WERI-Rb-1 (cell line): Measurements from ENCODE around the gene MGAT2.

Source experiments
- DNase-seq: peaks from one replicate; pipeline ENCODE4 v3.0.0-alpha.2; 2020
- H3K27ac ChIP-seq: fragments of 250-450 bp; sonication (Bioruptor Pico); 2 replicates; pipeline ENCODE4 v1.5.1; 2020; ENCODE audit warnings: mild to moderate bottlenecking, moderate library complexity
- H3K27me3 ChIP-seq: fragments of 250-450 bp; sonication (Bioruptor Pico); 2 replicates; pipeline ENCODE4 v1.5.1; 2021; ENCODE audit warnings: mild to moderate bottlenecking, low read depth, moderate library complexity; ENCODE audit not compliant: insufficient read depth, severe bottlenecking
- H3K36me3 ChIP-seq: fragments of 250-450 bp; sonication (Bioruptor Pico); 2 replicates; pipeline ENCODE4 v1.5.1; 2020; ENCODE audit warnings: mild to moderate bottlenecking, moderate library complexity
- H3K4me3 ChIP-seq: 2 replicates; pipeline ENCODE4 v1.5.1; 2011; ENCODE audit warnings: low read depth, mild to moderate bottlenecking, control low read depth, low read length
- H3K9me3 ChIP-seq: fragments of 250-450 bp; sonication (Bioruptor Pico); 2 replicates; pipeline ENCODE4 v1.5.1; 2021; ENCODE audit warnings: mild to moderate bottlenecking, moderate library complexity; ENCODE audit not compliant: severe bottlenecking
- CTCF ChIP-seq: IDR thresholded peaks from 2 replicates; pipeline ENCODE4 v1.5.1; 2011; ENCODE audit warnings: low read depth, mild to moderate bottlenecking, control low read depth, inconsistent platforms, low read length

Gene MGAT2

DNA sequence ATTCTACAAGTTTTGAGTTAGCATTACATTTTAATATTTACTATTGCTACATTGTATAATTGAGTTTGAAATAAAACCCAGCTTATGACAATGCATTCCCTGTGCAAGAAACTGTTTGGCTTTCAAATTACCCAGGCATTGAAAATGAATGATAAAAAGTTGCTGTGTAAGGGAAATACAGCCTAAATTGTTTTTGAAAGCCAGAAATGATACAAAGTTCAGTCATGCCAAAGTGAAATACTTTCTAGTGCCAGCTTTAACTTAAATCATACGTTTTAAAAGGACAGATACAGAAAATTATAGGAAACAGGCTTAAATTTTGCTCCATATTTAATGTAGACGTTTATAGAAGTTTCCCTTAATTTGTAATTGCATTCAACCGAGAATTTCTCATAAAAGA is 2.8 kb downstream of the MGAT2 start:
- TF ChIP-seq CTCF = no peak
- H3K27me3 ChIP-seq = no peaks in the 10 kb centered on the region
- H3K36me3 ChIP-seq = peaks cover 63% of the 10 kb centered on the region
- H3K27ac ChIP-seq = no peak overlapping the region
- H3K9me3 ChIP-seq = no peaks in the 10 kb centered on the region
- DNase-seq = no peak
- no peak overlapping the region for H3K4me3 ChIP-seq

GRCh38 chr14:49623941-49624839 is 3.6 kb downstream of the MGAT2 start:
- Histone ChIP-seq H3K27me3 (no peaks in the 10 kb centered on the region), H3K36me3 (peaks cover 57% of the 10 kb centered on the region), H3K4me3 (no peak overlapping the region), H3K9me3 (no peaks in the 10 kb centered on the region), H3K27ac (no peak overlapping the region)
- no peak for DNase-seq
- TF ChIP-seq CTCF = no peak

DNA sequence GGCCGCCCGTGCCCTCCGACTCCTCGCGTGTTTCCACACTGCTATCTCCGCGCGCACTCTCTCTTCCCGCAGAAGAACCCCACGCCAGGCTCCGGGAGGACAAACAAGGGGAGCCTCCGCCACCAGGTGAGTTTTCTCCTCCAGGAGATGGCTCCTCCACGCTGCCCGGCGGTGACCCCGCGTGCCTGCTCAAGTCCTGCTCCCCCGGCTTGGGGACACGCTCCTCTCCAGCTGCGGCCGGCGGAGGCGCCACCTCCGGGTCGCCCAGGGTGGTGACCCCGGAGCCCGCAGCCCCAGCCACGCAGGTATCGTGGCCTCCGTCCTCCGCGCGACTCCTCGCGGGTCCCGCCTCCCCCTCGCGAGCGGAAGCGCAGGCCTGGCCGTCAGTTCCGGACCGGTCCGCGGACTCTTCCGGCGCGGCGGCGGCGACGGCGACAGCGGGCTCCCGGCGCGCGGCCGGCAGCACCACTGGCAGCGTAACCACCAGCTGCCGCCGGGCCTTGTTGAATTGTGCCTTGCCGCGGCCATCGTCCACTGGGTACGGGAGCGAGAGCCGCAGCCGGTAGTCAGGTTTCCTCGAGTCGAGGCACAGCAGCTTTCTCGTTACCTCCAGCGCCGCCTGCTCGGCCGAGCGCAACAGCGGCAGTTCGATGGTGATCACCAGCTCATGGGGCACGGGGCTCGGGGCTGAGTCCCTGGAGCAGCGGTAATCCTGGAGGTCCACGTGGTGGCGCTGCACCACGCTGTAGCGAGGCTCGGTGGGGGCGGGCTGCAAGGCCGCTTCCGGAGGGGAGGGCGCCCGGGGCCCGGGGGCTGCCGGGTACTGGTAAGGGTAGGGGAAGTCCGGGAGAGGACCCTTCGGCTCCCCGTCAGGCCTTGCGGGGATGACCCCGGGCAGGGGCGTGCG is 13.3 kb downstream of the MGAT2 start:
- peak; percentile 89 for TF ChIP-seq CTCF
- peaks cover 30% of the 10 kb centered on the region for H3K36me3 ChIP-seq
- no peaks in the 10 kb centered on the region for H3K27me3 ChIP-seq
- H3K27ac ChIP-seq = peak overlapping the region; percentile 89
- no peaks in the 10 kb centered on the region for H3K9me3 ChIP-seq
- peak overlapping the region; percentile 85 for H3K4me3 ChIP-seq
- peak; percentile 96 for DNase-seq

DNA sequence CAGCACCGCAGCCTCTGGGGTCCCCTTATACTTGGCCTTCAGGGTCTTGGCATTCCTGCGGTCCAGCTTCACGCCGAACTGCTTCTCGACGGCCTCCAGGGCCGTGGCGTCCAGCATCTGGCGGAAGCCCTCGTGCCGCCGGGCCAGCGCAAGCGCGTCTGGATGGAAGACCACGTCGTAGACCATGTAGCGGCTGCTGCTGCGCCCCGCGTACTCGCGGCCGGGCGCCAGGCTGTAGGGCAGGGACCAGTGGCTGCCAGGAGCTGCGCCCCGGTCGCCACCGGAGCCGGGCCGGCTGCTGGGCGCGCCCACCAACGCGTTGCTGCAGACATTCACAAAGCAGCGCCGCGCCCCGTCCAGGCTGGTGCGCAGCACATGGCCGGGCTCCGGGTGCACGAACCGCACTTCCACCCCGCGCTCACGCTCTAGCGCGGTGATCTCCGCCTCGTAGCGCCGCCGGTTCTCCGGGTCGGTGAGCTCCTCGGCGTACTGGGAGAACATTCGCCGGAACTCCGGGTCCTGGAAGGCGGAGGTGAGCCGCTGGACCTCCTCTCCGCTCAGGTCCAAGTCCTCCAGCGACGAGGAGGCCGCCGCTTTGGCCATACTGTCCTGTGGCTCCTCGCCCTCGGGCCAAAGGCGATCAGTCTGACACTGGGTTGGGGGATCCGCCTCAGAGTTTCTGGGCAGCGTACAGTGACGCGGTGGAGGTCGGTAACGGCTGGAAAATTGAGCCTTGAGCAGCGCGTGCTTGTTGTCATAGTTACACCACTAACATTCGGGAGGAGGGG is 14.1 kb downstream of the MGAT2 start, which contains the start of gene DNAAF2:
Gene DNAAF2 (minus strand): TSS at position 698 of the 788 bp plus-strand sequence. CDS start 95 bp downstream, at position 603.
- peak within 1 kb of the TSS; percentile 85 for H3K4me3 ChIP-seq
- peak; percentile 66 for DNase-seq
- H3K9me3 ChIP-seq = no peaks in the 10 kb centered on the region
- no peaks in the 10 kb centered on the region for H3K27me3 ChIP-seq
- peaks cover 31% of the 10 kb centered on the region for H3K36me3 ChIP-seq
- H3K27ac ChIP-seq = peak within 1 kb of the TSS; percentile 89
- TF ChIP-seq CTCF = no peak

DNA sequence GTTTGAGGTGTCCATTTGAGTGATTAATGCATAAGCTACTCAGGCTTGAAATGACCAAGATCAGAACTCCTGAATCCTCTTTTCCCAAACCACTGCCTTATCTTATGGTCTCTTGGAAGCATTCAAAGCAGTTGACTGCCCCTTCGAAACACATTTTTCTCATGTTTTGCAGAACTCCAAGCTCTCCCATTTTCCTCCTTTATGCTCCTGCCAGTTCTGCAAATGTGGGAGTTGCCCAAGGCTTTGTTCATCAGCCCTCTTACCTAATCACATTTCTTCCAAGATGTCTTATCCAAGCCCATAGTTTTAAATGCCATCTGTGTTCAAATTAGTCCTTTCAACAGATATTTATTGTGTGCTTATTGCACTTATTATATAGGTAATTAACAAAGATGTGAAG is 16.3 kb downstream of the MGAT2 start:
- TF ChIP-seq CTCF = no peak

More for the DNA sequence above, 16.3 kb downstream of the MGAT2 start:
- H3K36me3 ChIP-seq = peaks cover 27% of the 10 kb centered on the region
- no peak for DNase-seq
- H3K27ac ChIP-seq = no peak overlapping the region
- no peak overlapping the region for H3K4me3 ChIP-seq
- H3K9me3 ChIP-seq = no peaks in the 10 kb centered on the region
- no peaks in the 10 kb centered on the region for H3K27me3 ChIP-seq
